Neural cell (in vitro differentiated cells): Measurements from ENCODE around the gene RPRD1B.

Source experiments
- CTCF ChIP-seq: fragments of 450-650 bp; IDR thresholded peaks from 2 replicates; pipeline ENCODE4 v1.5.1; 2014; ENCODE audit warnings: antibody characterized with exemption, mild to moderate bottlenecking, moderate library complexity; ENCODE audit not compliant: poor library complexity, severe bottlenecking
- EP300 ChIP-seq: fragments of 450-650 bp; conservative IDR thresholded peaks from 2 replicates; pipeline ENCODE4 v1.6.1; 2014; ENCODE audit warnings: antibody characterized with exemption, mild to moderate bottlenecking, moderate library complexity; ENCODE audit not compliant: poor library complexity, severe bottlenecking
- EZH2 ChIP-seq: fragments of 200-600, 300-800 bp; shearing (Covaris generic), sonication (generic); IDR thresholded peaks from 2 replicates; pipeline ENCODE4 v1.6.1; 2014; ENCODE audit warnings: antibody characterized with exemption, low read length, borderline replicate concordance, mild to moderate bottlenecking; ENCODE audit not compliant: insufficient read depth, poor library complexity, severe bottlenecking
- MXI1 ChIP-seq: fragments of 450-650 bp; conservative IDR thresholded peaks from 2 replicates; pipeline ENCODE4 v1.6.1; 2014; ENCODE audit warnings: antibody characterized with exemption, mild to moderate bottlenecking; ENCODE audit not compliant: poor library complexity, severe bottlenecking
- POLR2AphosphoS5 ChIP-seq: IDR thresholded peaks from 2 replicates; pipeline ENCODE4 v1.6.1; 2012
- RAD21 ChIP-seq: fragments of 450-650 bp; conservative IDR thresholded peaks from 2 replicates; pipeline ENCODE4 v1.6.1; 2014; ENCODE audit warnings: antibody characterized with exemption, mild to moderate bottlenecking, moderate library complexity
- REST ChIP-seq: IDR thresholded peaks from 2 replicates; pipeline ENCODE4 v1.6.1; 2012; ENCODE audit warnings: borderline replicate concordance
- SMC3 ChIP-seq: fragments of 450-650 bp; conservative IDR thresholded peaks from 2 replicates; pipeline ENCODE4 v1.6.1; 2014; ENCODE audit warnings: antibody characterized with exemption, mild to moderate bottlenecking, moderate library complexity; ENCODE audit not compliant: poor library complexity
- TAF1 ChIP-seq: IDR thresholded peaks from 2 replicates; pipeline ENCODE4 v1.6.1; 2012; ENCODE audit warnings: low read depth

GRCh38 chr20:38137441-38138037, 104.0 kb downstream of the RPRD1B start:
- no peak for TF ChIP-seq CTCF
- TF ChIP-seq TAF1 = no peak
- TF ChIP-seq RAD21 = no peak
- TF ChIP-seq POLR2AphosphoS5 = no peak
- no peak for TF ChIP-seq EZH2
- TF ChIP-seq MXI1 = no peak
- no peak for TF ChIP-seq REST
- no peak for TF ChIP-seq SMC3
- no peak for TF ChIP-seq EP300
